HepG2 (cell line): ENCODE measurements around the gene NEDD4L. TPM values are rescaled to one million over a fixed set of nuclear protein-coding genes. Genes with fewer than 3 reads are reported as not detected.

Source experiments
- ATAC-seq: fragments of 200-7000 bp; cut with Tn5 transposase; 3 replicates; pipeline ENCODE4 v1.9.1; 2020; ENCODE audit warnings: mild to moderate bottlenecking, moderate library complexity
- BruUV-seq: library from RNA; stranded (reverse); fragments of 400-500 nt; replicated peaks from 2 replicates; lab custom pipeline; 2021; lab: Mats Ljungman, UMichigan
- CTCF ChIA-PET: fragments of 300-600 bp; formaldehyde crosslinking; extraction: SDS; loops from one replicate; lab custom pipeline; 2021; ENCODE audit warnings: low total read pairs, inconsistent platforms, low intra/inter-chr PET ratio; lab: Yijun Ruan, JAX
- POLR2A ChIA-PET: fragments of 350-600 bp; sonication (Branson Sonifier 250); formaldehyde crosslinking; loops from one replicate; lab custom pipeline; 2020; ENCODE audit warnings: antibody characterized with exemption, inconsistent platforms; lab: Yijun Ruan, JAX
- DNase-seq: peaks from one replicate; pipeline ENCODE4 v3.0.0-alpha.2; 2015; ENCODE audit warnings: low spot score
- FAIRE-seq: peaks from 3 replicates; lab custom pipeline; 2011; peaks lifted over from hg19 to GRCh38; lab: Jason Lieb, UNC
- H2AFZ ChIP-seq: one replicate; pipeline ENCODE4 v1.6.1; 2011; ENCODE audit warnings: low read length, inconsistent platforms
- H3K27ac ChIP-seq: fragments of 300-600 bp; 3 replicates; pipeline ENCODE4 v1.8.0; 2011; ENCODE audit warnings: mixed run types, mild to moderate bottlenecking, mixed read lengths, low read length, inconsistent platforms; ENCODE audit not compliant: insufficient read depth; ENCODE audit errors: extremely low read length
- H3K27me3 ChIP-seq, 2 experiments: fragments of 200-600 bp in 1 of 2; 2 replicates in 1 of 2; 3 replicates in 1 of 2; pipeline versions ENCODE4 v1.6.0 to v1.8.0; 2011; ENCODE audit warnings: low read length in 2 of 2, mild to moderate bottlenecking in 2 of 2, moderate library complexity in 2 of 2, inconsistent platforms in 1 of 2; ENCODE audit not compliant: insufficient read depth in 2 of 2, control insufficient read depth in 1 of 2
- H3K36me3 ChIP-seq, 2 experiments: fragments of 200-600 bp in 1 of 2; replicated peaks in 1 of 2; 2 replicates in 1 of 2; 3 replicates in 1 of 2; pipeline versions ENCODE4 v1.5.1 to v1.8.0; 2011; ENCODE audit warnings: low read length in 2 of 2, inconsistent platforms in 1 of 2; ENCODE audit not compliant: insufficient read depth in 2 of 2, control insufficient read depth in 1 of 2
- H3K4me1 ChIP-seq: 2 replicates; pipeline ENCODE4 v1.5.1; 2012; ENCODE audit warnings: low read length, inconsistent platforms; ENCODE audit not compliant: insufficient read depth
- H3K4me2 ChIP-seq: 2 replicates; pipeline ENCODE4 v1.6.0; 2011; ENCODE audit warnings: low read depth, low read length, inconsistent platforms
- H3K4me3 ChIP-seq, 3 experiments: fragments of 200-600 bp in 1 of 3; sonication (generic), shearing (Covaris generic) in 1 of 3; replicated peaks in 1 of 3; 2 replicates each; pipeline ENCODE4 v1.5.1; 2011 to 2016; ENCODE audit warnings: low read length in 3 of 3, inconsistent platforms in 2 of 3, low read depth in 2 of 3, mild to moderate bottlenecking in 2 of 3, control low read depth in 1 of 3, mixed read lengths in 1 of 3; ENCODE audit not compliant: insufficient read depth in 1 of 3
- H3K79me2 ChIP-seq: one replicate; pipeline ENCODE4 v1.6.1; 2011; ENCODE audit warnings: low read length, inconsistent platforms; ENCODE audit not compliant: insufficient read depth
- H3K9ac ChIP-seq: 2 replicates; pipeline ENCODE4 v1.6.0; 2011; ENCODE audit warnings: mild to moderate bottlenecking, low read depth, low read length, inconsistent platforms; ENCODE audit not compliant: insufficient read depth
- H3K9me3 ChIP-seq: 2 replicates; pipeline ENCODE4 v1.5.1; 2012; ENCODE audit warnings: mild to moderate bottlenecking, low read length
- H4K20me1 ChIP-seq: 2 replicates; pipeline ENCODE4 v1.6.0; 2011; ENCODE audit warnings: inconsistent platforms, mild to moderate bottlenecking, low read length, moderate library complexity; ENCODE audit not compliant: insufficient read depth
- GATA4 ChIP-seq: sonication (generic); IDR thresholded peaks from 2 replicates; pipeline ENCODE4 v1.6.1; 2016; ENCODE audit warnings: antibody characterized with exemption, low read depth, borderline replicate concordance
- HMG20B ChIP-seq: conservative IDR thresholded peaks from 2 replicates; pipeline ENCODE4 v1.6.1; 2016; ENCODE audit warnings: missing genetic modification reagents, missing compliant biosample characterization
- MBD4 ChIP-seq: IDR thresholded peaks from 2 replicates; pipeline ENCODE4 v1.6.1; 2012; ENCODE audit warnings: low read length, inconsistent platforms, borderline replicate concordance
- NR2C2 ChIP-seq: sonication (generic); formaldehyde crosslinking; IDR thresholded peaks from 2 replicates; pipeline ENCODE4 v1.4.0; 2020; ENCODE audit warnings: missing genetic modification reagents, mild to moderate bottlenecking, moderate library complexity, borderline replicate concordance
- SRF ChIP-seq: IDR thresholded peaks from 2 replicates; pipeline ENCODE4 v1.6.1; 2011; ENCODE audit warnings: mild to moderate bottlenecking, low read depth, low read length, moderate library complexity
- ZBTB8A ChIP-seq: sonication (generic); formaldehyde crosslinking; IDR thresholded peaks from 2 replicates; pipeline ENCODE4 v1.4.0; 2020; ENCODE audit warnings: mild to moderate bottlenecking, low read depth, missing genetic modification reagents, borderline replicate concordance
- ZNF207 ChIP-seq: fragments of 450-650 bp; IDR thresholded peaks from 2 replicates; pipeline ENCODE4 v1.6.1; 2016; ENCODE audit warnings: antibody characterized with exemption, borderline replicate concordance
- WGBS: methylation state at CpG from one replicate; pipeline ENCODE4 v1.1.6; 2017; ENCODE audit warnings: low lambda C conversion rate; 5-methylcytosine and 5-hydroxymethylcytosine counted together
- in situ Hi-C: cut with HindIII; loops from 2 replicates; pipeline ENCODE4 v1.10.0; 2017; ENCODE audit warnings: low pct_unique_long_range_greater_than_20kb; ENCODE audit not compliant: extremely low pct_ligation_motif_present
- intact Hi-C: fragments of 100-400 bp; cut with micrococcal nuclease; formaldehyde crosslinking; loops from one replicate; pipeline ENCODE4 v1.10.0; 2022; ENCODE audit not compliant: unreplicated experiment
- polyA plus RNA-seq, 8 experiments: library from polyadenylated mRNA; depleted of rRNA in 3 of 8; stranded (reverse) in 7 of 8; unstranded in 1 of 8; fragments of >200 nt; fragmentation: Illumina TruSeq in 4 of 8; extraction: Trizol in 4 of 8; gene quantifications; 2 replicates each; pipeline versions ENCODE4 v1.2.1 to v1.2.3, GENCODE V29; 2011 to 2016; ENCODE audit warnings: low read depth in 4 of 8, missing spikeins in 1 of 8, mixed read lengths in 1 of 8; ENCODE audit not compliant: insufficient read depth in 1 of 8
- total RNA-seq, 5 experiments: library from RNA; depleted of rRNA; stranded (reverse); fragments of >200 nt; fragmentation: Illumina TruSeq; extraction: Trizol; gene quantifications; 2 replicates each; pipeline ENCODE4 v1.2.3, GENCODE V29; 2016; ENCODE audit warnings: low read depth in 1 of 5
- TF ChIP-seq, protein P1 (sequence below): IDR thresholded peaks from 2 replicates; pipeline ENCODE4 v1.6.1; 2016; ENCODE audit warnings: missing biosample characterization, missing genetic modification reagents, low read depth
- TF ChIP-seq, protein P2 (sequence below): sonication (generic); formaldehyde crosslinking; IDR thresholded peaks from 2 replicates; pipeline ENCODE4 v1.8.1; 2023; ENCODE audit warnings: missing genetic modification reagents, inconsistent platforms, borderline replicate concordance
- TF ChIP-seq, protein P3 (sequence below): sonication (generic); formaldehyde crosslinking; IDR thresholded peaks from 2 replicates; pipeline ENCODE4 v1.9.0; 2022; ENCODE audit warnings: low read depth, missing genetic modification reagents

NEDD4L gene
- total and polyA plus RNA-seq, 2 of the 13 experiments (the other 11 are each of a cell fraction or from before 2014, with no cell fraction given): 168 to 390 TPM

DNA sequence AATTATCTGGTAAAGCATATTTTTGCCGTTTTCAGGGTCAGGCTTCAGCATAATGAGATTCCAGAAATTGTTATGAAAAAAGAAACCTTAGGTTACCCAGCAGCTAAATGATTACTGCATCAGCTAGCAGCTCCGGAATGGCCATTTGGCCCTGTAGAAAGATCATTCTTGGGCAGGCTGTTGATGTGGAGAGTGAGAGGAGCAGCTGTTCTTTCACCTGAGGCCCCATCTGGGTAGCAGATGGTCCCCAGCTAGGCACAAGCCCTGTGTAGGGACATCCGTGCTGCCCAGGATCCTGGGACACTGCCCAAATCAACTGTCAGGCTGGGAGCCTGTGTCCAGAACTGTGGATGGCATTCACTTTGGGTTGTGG, 61.8 kb downstream of the NEDD4L start:
- Histone ChIP-seq H3K27ac (no peak overlapping the region), H3K27me3 (no peaks in the 10 kb centered on the region), H3K4me3 (no peak overlapping the region), H3K36me3 (no peaks in the 10 kb centered on the region), H3K4me2 (no peak overlapping the region)
- DNase-seq (no peak), ATAC-seq (no peak), FAIRE-seq (no peak)
- 80% methylated on average over 1 of the region's 3 CpGs for WGBS
- no TSS peak for BruUV-seq
- TF ChIP-seq MBD4 (no peak), NR2C2 (CRISPR knock-in tag) (no peak), ZNF207 (no peak)
- TF ChIP-seq, protein P1, sequence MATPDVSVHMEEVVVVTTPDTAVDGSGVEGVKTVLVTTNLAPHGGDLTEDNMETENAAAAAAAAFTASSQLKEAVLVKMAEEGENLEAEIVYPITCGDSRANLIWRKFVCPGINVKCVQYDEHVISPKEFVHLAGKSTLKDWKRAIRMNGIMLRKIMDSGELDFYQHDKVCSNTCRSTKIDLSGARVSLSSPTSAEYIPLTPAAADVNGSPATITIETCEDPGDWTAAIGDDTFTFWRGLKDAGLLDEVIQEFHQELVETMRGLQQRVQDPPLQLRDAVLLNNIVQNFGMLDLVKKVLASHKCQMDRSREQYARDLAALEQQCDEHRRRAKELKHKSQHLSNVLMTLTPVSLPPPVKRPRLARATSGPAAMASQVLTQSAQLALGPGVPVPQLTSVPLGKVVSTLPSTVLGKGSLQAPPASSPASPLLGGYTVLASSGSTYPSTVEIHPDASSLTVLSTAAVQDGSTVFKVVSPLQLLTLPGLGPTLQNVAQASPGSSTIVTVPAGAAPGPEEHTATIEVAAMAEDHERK (CRISPR knock-in tag): no peak
- TF ChIP-seq, all 625 proteins: peak for 0
- in situ Hi-C loops (loop anchor here (25.0 kb wide), 1 partner anchor 219 kb away; no protein-coding TSS in a partner anchor), intact Hi-C loops (no loop called here)
- H4K20me1 ChIP-seq: peaks cover 5% of the 10 kb centered on the region; the same call in 1 of the 2 replicates
- H3K9ac ChIP-seq: no peak overlapping the region
- peaks cover 33% of the 10 kb centered on the region for H3K79me2 ChIP-seq
- no peak overlapping the region for H2AFZ ChIP-seq
- ChIA-PET CTCF (no interaction called here), POLR2A (no interaction called here)
- no peaks in the 10 kb centered on the region for H3K9me3 ChIP-seq
- peaks cover 31% of the 10 kb centered on the region for H3K4me1 ChIP-seq

DNA sequence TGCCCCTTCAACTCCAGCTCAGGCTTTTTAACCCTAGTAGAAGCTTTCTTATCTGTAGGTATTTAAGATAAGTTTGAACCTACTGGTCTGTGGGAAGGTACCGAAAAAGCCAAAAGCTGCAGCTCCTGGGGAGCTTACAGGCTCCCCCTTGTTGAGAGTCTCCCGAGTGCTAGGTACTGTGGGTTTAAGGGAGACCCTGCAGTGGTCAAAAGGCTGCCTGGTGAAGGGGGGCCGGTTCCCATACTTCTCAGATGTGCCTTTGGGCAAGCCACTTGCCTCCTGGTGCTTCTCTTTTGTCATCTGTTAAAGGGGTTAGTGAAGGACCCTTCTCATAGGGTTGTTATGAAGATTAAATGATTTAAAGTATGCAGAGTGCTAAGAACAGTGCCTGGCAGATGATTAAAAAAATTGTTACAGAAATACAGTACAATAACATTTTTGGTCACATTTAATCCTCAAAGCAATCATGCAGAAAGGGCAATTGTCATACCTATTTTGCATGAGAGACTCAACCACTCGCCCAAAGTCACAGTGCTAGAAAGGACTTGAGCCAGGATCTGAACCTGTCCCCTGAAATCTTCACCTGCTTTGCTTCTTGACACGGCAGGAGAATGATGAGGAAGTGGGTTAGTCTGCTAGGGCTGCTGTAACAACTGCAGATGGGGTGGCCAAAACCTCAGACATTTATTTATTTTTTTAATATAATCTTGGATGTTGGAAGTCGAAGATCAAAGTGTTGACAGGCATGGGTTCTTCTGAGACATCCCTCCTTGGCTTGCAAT, 62.5 kb downstream of the NEDD4L start:
- CTCF ChIA-PET: no interaction called here
- POLR2A ChIA-PET: no interaction called here
- Histone ChIP-seq H2AFZ (no peak overlapping the region), H3K4me2 (no peak overlapping the region), H3K9me3 (no peaks in the 10 kb centered on the region), H3K4me3 (no peak overlapping the region), H3K79me2 (peaks cover 29% of the 10 kb centered on the region), H4K20me1 (peaks cover 5% of the 10 kb centered on the region; the same call in 1 of the 2 replicates), H3K27me3 (no peaks in the 10 kb centered on the region), H3K36me3 (no peaks in the 10 kb centered on the region), H3K27ac (no peak overlapping the region), H3K4me1 (peaks cover 24% of the 10 kb centered on the region), H3K9ac (no peak overlapping the region)
- intact Hi-C loops: no loop called here
- no TSS peak for BruUV-seq
- no peak for ATAC-seq
- no peak for FAIRE-seq
- 98% methylated on average over 6 of the region's 6 CpGs for WGBS
- in situ Hi-C loops: loop anchor here (25.0 kb wide), 1 partner anchor 219 kb away; no protein-coding TSS in a partner anchor
- no peak for DNase-seq
- TF ChIP-seq, protein P2, sequence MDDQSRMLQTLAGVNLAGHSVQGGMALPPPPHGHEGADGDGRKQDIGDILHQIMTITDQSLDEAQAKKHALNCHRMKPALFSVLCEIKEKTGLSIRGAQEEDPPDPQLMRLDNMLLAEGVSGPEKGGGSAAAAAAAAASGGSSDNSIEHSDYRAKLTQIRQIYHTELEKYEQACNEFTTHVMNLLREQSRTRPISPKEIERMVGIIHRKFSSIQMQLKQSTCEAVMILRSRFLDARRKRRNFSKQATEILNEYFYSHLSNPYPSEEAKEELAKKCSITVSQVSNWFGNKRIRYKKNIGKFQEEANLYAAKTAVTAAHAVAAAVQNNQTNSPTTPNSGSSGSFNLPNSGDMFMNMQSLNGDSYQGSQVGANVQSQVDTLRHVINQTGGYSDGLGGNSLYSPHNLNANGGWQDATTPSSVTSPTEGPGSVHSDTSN (CRISPR knock-in tag): no peak
- no peak for TF ChIP-seq GATA4
- TF ChIP-seq ZBTB8A: no peak
- no peak for TF ChIP-seq SRF
- no peak for TF ChIP-seq HMG20B (CRISPR knock-in tag)
- TF ChIP-seq, protein P3, sequence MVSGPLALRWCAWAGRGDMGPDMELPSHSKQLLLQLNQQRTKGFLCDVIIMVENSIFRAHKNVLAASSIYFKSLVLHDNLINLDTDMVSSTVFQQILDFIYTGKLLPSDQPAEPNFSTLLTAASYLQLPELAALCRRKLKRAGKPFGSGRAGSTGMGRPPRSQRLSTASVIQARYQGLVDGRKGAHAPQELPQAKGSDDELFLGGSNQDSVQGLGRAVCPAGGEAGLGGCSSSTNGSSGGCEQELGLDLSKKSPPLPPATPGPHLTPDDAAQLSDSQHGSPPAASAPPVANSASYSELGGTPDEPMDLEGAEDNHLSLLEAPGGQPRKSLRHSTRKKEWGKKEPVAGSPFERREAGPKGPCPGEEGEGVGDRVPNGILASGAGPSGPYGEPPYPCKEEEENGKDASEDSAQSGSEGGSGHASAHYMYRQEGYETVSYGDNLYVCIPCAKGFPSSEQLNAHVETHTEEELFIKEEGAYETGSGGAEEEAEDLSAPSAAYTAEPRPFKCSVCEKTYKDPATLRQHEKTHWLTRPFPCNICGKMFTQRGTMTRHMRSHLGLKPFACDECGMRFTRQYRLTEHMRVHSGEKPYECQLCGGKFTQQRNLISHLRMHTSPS (CRISPR knock-in tag): no peak
